GM08714 (cell line): Measurements from ENCODE around the gene NBDY.
"Not testable (repeated sequence)": the region's sequence is repeated elsewhere in the genome, so short reads cannot be mapped to it uniquely, and the experiment has no call there.

Experiments
- H3K4me3 ChIP-seq: fragments of 200-500 bp; sonication (Bioruptor generic); 2 replicates; pipeline ENCODE4 v1.5.1; 2014; ENCODE audit warnings: mild to moderate bottlenecking, low read length, inconsistent platforms
- ZNF274 ChIP-seq: IDR thresholded peaks from 2 replicates; pipeline ENCODE4 v1.6.1; 2012; ENCODE audit warnings: mild to moderate bottlenecking, low read depth, low read length

Gene NBDY

GRCh38 chrX:56802428-56802827, 73.4 kb downstream of the NBDY start:
- no peak for TF ChIP-seq ZNF274
- no peak overlapping the region for H3K4me3 ChIP-seq

GRCh38 chrX:56802921-56803849, 74.1 kb downstream of the NBDY start:
- no peak for TF ChIP-seq ZNF274
- peak overlapping the region; percentile 51; the same call in 1 of the 2 replicates for H3K4me3 ChIP-seq

GRCh38 chrX:56803850-56804681, 75.0 kb downstream of the NBDY start:
- H3K4me3 ChIP-seq, result no peak overlapping the region
- no peak for TF ChIP-seq ZNF274

- TF ChIP-seq ZNF274, result no peak
- no peak overlapping the region for H3K4me3 ChIP-seq
Measured at GRCh38 chrX:56804867-56805266, 75.8 kb downstream of the NBDY start.

GRCh38 chrX:56805399-56805798, 76.4 kb downstream of the NBDY start:
- TF ChIP-seq ZNF274, result no peak
- no peak overlapping the region for H3K4me3 ChIP-seq

- not testable (repeated sequence) for H3K4me3 ChIP-seq
Measured at GRCh38 chrX:56806176-56806575, 77.1 kb downstream of the NBDY start.

GRCh38 chrX:56811599-56811998, 82.6 kb downstream of the NBDY start:
- H3K4me3 ChIP-seq, result no peak overlapping the region
- TF ChIP-seq ZNF274, result no peak

GRCh38 chrX:56812515-56813105, 83.6 kb downstream of the NBDY start:
- H3K4me3 ChIP-seq, result peak overlapping the region; percentile 61; the same call in 1 of the 2 replicates
- no peak for TF ChIP-seq ZNF274

- no peak for TF ChIP-seq ZNF274
- H3K4me3 ChIP-seq, result peak overlapping the region; percentile 7; the same call in 1 of the 2 replicates
Measured at GRCh38 chrX:56813318-56813837, 84.3 kb downstream of the NBDY start.

- no peak for TF ChIP-seq ZNF274
- no peak overlapping the region for H3K4me3 ChIP-seq
Measured at GRCh38 chrX:56817179-56817578, 88.1 kb downstream of the NBDY start.

GRCh38 chrX:56826020-56826419, 97.0 kb downstream of the NBDY start:
- no peak for TF ChIP-seq ZNF274
- no peak overlapping the region for H3K4me3 ChIP-seq

- H3K4me3 ChIP-seq, result no peak overlapping the region
- no peak for TF ChIP-seq ZNF274
Measured at GRCh38 chrX:56833626-56834025, 104.6 kb downstream of the NBDY start.

- no peak overlapping the region for H3K4me3 ChIP-seq
- TF ChIP-seq ZNF274, result no peak
Measured at GRCh38 chrX:56853436-56853835, 124.4 kb downstream of the NBDY start.

GRCh38 chrX:56857042-56857441, 128.0 kb downstream of the NBDY start:
- H3K4me3 ChIP-seq, result no peak overlapping the region
- no peak for TF ChIP-seq ZNF274
